ENCODE data around the gene TMEM217. TPM values are rescaled to one million over a fixed set of nuclear protein-coding genes. Genes with fewer than 3 reads are reported as not detected.
A peak's percentile ranks its signal among the peaks of the same experiment; 100 is the strongest.

Gene TMEM217
- total RNA-seq, 1 donor from 2014 or later = 2.7 TPM

DNA sequence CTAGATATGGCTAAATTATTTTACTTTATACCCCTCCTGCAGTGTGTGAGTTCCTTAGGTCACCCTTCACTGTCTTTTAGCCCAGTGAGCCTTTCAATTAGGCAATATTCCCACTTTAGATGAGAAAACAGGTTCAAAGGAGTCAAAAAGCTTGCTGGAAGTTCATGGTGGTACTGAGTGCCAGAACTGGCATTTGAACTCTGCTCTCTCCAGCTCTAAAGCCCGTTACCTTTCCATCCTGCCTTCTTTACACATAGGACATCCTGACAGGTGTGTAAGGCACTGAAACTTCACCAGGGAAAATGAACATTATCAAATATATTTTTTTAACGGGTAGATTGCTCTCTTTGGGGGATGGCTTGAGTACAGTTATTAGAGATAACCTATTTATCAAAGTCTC is 11.2 kb upstream of the TMEM217 start:
- TF ChIP-seq, protein P1, sequence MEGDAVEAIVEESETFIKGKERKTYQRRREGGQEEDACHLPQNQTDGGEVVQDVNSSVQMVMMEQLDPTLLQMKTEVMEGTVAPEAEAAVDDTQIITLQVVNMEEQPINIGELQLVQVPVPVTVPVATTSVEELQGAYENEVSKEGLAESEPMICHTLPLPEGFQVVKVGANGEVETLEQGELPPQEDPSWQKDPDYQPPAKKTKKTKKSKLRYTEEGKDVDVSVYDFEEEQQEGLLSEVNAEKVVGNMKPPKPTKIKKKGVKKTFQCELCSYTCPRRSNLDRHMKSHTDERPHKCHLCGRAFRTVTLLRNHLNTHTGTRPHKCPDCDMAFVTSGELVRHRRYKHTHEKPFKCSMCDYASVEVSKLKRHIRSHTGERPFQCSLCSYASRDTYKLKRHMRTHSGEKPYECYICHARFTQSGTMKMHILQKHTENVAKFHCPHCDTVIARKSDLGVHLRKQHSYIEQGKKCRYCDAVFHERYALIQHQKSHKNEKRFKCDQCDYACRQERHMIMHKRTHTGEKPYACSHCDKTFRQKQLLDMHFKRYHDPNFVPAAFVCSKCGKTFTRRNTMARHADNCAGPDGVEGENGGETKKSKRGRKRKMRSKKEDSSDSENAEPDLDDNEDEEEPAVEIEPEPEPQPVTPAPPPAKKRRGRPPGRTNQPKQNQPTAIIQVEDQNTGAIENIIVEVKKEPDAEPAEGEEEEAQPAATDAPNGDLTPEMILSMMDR (IDR thresholded peaks at IDR 0.05; ENCODE audit: unreplicated experiment) = no peak
- peaks cover 4% of the 10 kb centered on the region for H3K9me3 Mint-ChIP-seq
- no peak for DNase-seq (ENCODE audit: low spot score in 2 of 2, unreplicated experiment in 2 of 2)
- H3K36me3 Mint-ChIP-seq = peaks cover 14% of the 10 kb centered on the region
- H3K27me3 Mint-ChIP-seq (ENCODE audit: low read depth) = no peaks in the 10 kb centered on the region
- H3K4me1 Mint-ChIP-seq = peaks cover 16% of the 10 kb centered on the region
- no peak overlapping the region for H3K27ac Mint-ChIP-seq
- no peak overlapping the region for H3K4me3 Mint-ChIP-seq

DNA sequence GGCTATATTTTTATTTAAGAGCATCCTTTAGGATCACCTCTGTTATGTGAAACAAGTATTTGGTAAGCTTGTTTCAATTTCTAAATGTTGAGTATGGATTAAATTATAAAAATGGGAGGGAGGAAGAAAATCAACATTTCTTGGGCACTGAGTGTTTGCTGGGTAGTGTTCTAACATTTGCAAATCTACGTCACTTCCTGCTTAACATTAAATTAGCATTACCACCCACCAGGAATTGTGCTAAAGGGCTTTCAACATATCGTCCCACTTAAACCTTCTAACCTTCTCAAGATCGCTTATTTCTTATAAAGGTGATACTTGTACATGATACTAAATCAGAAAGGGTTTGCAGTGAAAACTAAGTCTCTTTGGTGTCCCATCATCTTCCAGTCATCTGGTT is 7.9 kb upstream of the TMEM217 start:
- Mint-ChIP-seq H3K27me3 (ENCODE audit: low read depth) (no peaks in the 10 kb centered on the region), H3K36me3 (peaks cover 11% of the 10 kb centered on the region), H3K27ac (no peak overlapping the region), H3K9me3 (peaks cover 4% of the 10 kb centered on the region), H3K4me3 (no peak overlapping the region), H3K4me1 (peaks cover 17% of the 10 kb centered on the region)
- TF ChIP-seq, protein P1 (IDR thresholded peaks at IDR 0.05; ENCODE audit: unreplicated experiment) = no peak
- no peak for DNase-seq (ENCODE audit: low spot score in 2 of 2, unreplicated experiment in 2 of 2)

GRCh38 chr6:37265001-37265400 is 7.1 kb upstream of the TMEM217 start:
- Mint-ChIP-seq H3K36me3 (peaks cover 7% of the 10 kb centered on the region), H3K27ac (peak overlapping the region; percentile 64), H3K4me3 (no peak overlapping the region), H3K27me3 (ENCODE audit: low read depth) (no peaks in the 10 kb centered on the region), H3K4me1 (peaks cover 17% of the 10 kb centered on the region), H3K9me3 (peaks cover 4% of the 10 kb centered on the region)
- TF ChIP-seq, protein P1 (IDR thresholded peaks at IDR 0.05; ENCODE audit: unreplicated experiment) = no peak
- no peak for DNase-seq (ENCODE audit: low spot score in 2 of 2, unreplicated experiment in 2 of 2)

DNA sequence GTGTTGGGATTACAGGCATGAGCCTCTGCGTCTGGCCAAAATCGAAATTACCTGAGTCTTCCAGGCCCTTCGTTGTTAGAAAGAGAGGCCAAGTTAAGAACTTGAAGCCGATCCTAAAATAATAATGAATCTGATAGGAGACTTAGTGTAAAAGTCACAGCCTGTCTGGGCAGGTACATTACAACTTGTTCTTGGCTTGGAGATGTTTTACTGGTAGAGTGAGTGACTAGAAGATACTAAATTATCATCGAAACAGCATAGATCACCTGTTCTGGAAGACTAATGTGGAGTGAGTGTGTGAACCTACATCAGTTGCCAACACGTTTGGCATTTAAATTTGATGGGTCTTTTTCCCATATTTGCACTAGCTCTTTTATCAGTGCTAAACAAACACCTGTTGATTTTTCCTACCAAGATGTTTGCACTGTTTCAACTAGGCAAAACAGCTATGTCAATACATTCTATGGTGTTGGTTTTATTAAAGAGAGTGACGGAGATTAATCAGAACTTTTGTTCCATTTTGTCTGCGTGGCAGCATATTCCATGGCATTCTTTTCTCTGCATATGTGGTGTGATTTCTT is 4.6 kb upstream of the TMEM217 start:
- no peak overlapping the region for H3K27ac Mint-ChIP-seq
- no peak overlapping the region for H3K4me3 Mint-ChIP-seq
- H3K4me1 Mint-ChIP-seq = peaks cover 30% of the 10 kb centered on the region
- TF ChIP-seq, protein P1 (IDR thresholded peaks at IDR 0.05; ENCODE audit: unreplicated experiment) = no peak
- H3K27me3 Mint-ChIP-seq (ENCODE audit: low read depth) = no peaks in the 10 kb centered on the region
- no peak for DNase-seq (ENCODE audit: low spot score in 2 of 2, unreplicated experiment in 2 of 2)
- H3K36me3 Mint-ChIP-seq = peaks cover under 1% of the 10 kb centered on the region
- H3K9me3 Mint-ChIP-seq = peaks cover 4% of the 10 kb centered on the region

- H3K4me1 Mint-ChIP-seq = peaks cover 40% of the 10 kb centered on the region
These were observed 3.3 kb upstream of the TMEM217 start for GRCh38 chr6:37261198-37261597.

More at GRCh38 chr6:37261198-37261597, 3.3 kb upstream of the TMEM217 start:
- H3K27me3 Mint-ChIP-seq (ENCODE audit: low read depth) = no peaks in the 10 kb centered on the region
- no peak overlapping the region for H3K27ac Mint-ChIP-seq
- peaks cover 4% of the 10 kb centered on the region for H3K9me3 Mint-ChIP-seq
- DNase-seq (ENCODE audit: low spot score in 2 of 2, unreplicated experiment in 2 of 2) = no peak
- no peak overlapping the region for H3K4me3 Mint-ChIP-seq
- TF ChIP-seq, protein P1 (IDR thresholded peaks at IDR 0.05; ENCODE audit: unreplicated experiment) = no peak
- H3K36me3 Mint-ChIP-seq = no peaks in the 10 kb centered on the region
